GM23248 (cell line): ENCODE measurements around the gene PANK4.

Experiments
- EZH2 ChIP-seq: fragments of 200-600 bp; sonication (generic); IDR thresholded peaks from 2 replicates; pipeline ENCODE4 v1.6.1; 2018; ENCODE audit warnings: antibody characterized with exemption, mild to moderate bottlenecking; ENCODE audit not compliant: insufficient read depth, poor library complexity, severe bottlenecking
- EZH2phosphoT487 ChIP-seq: fragments of 200-600 bp; sonication (generic); IDR thresholded peaks from 2 replicates; pipeline ENCODE4 v1.6.1; 2018; ENCODE audit warnings: antibody characterized with exemption, moderate library complexity, mild to moderate bottlenecking, low read depth; ENCODE audit not compliant: insufficient read depth

DNA sequence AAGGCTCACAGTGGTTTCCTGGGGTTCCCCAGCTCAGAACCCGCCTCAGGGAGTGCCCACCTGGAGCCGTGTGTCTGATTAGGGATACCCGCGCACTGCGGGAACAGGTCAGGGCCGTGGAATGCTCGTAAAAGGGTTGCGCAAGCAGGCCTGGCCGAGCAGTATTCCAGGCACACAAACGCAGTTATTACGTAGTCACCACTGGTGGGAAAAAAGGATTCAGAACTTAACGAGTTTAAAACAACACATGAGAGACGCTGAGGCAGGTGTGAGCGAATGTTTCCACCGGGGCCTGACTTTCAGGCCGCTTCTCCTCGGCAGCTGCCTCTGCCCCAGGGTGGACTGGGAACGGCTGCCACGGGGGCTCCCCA is 32.1 kb downstream of the PANK4 start:
- TF ChIP-seq EZH2phosphoT487, result no peak
- no peak for TF ChIP-seq EZH2
